GM12873 (cell line): ENCODE measurements around the gene JAKMIP1.

Experiments
- TF ChIP-seq, protein P1 (sequence below): IDR thresholded peaks from 2 replicates; pipeline ENCODE4 v1.5.1; 2012; ENCODE audit warnings: low read depth, mild to moderate bottlenecking, moderate library complexity, low read length, control low read depth; ENCODE audit not compliant: insufficient read depth; ENCODE audit errors: missing control alignments

JAKMIP1 gene

DNA sequence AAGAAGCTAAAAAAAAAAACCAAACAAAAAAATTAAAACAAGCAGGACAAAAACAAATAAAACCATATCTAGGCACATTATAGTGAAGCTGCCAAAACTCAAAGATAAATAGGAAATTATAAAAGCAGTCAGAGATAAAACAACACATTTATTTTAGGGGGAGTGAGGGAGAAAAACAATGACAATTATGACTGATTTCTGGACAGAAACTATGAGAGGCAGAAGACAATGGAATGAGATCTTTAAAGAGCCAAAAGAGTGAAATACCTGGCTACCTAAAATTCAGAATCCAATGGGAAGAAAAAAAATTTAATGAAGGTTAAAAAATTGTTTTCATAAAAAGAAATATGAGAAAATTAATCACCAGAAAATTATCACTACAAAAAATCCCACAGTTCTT lies 215.5 kb downstream of the JAKMIP1 start:
- TF ChIP-seq, protein P1, sequence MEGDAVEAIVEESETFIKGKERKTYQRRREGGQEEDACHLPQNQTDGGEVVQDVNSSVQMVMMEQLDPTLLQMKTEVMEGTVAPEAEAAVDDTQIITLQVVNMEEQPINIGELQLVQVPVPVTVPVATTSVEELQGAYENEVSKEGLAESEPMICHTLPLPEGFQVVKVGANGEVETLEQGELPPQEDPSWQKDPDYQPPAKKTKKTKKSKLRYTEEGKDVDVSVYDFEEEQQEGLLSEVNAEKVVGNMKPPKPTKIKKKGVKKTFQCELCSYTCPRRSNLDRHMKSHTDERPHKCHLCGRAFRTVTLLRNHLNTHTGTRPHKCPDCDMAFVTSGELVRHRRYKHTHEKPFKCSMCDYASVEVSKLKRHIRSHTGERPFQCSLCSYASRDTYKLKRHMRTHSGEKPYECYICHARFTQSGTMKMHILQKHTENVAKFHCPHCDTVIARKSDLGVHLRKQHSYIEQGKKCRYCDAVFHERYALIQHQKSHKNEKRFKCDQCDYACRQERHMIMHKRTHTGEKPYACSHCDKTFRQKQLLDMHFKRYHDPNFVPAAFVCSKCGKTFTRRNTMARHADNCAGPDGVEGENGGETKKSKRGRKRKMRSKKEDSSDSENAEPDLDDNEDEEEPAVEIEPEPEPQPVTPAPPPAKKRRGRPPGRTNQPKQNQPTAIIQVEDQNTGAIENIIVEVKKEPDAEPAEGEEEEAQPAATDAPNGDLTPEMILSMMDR: no peak

DNA sequence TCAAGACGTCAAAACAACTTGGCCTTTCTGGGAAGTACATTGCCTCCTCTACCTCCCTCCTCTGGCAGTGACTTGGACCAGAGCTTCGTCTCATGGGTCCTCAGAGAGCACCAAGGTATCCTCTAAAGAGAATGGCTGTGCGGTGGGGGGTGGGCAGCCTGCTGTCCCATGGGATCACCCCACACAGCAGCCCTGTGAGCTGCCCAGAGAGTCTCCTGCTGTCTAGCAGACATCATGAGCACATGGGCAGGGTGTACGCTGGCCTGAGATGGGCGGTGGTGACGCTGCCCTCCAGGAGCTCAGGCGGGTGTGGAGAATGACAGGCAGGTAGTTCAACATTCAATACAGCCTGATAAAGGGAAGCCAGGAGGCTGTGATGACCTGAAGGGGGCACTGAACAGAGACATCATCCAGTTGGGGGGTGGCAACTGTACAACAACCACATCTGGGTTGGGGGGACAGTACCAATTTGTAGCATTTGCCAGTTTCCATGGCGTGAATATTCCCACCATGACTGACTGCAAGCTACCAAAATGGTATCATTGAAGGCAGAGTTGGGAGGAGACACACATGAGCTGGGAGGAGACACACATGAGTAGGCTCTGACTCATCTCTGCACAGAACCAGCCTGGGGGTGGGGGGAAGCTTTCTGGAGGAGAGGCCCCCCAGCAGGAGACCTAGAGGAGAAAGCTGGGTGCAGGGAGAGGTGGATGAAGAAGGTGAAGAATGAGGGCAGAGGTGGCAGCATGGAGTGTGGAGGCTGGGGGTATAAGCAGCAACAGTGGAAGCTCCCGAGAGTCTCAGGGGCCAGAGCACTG lies 218.0 kb downstream of the JAKMIP1 start:
- TF ChIP-seq, protein P1: no peak

DNA sequence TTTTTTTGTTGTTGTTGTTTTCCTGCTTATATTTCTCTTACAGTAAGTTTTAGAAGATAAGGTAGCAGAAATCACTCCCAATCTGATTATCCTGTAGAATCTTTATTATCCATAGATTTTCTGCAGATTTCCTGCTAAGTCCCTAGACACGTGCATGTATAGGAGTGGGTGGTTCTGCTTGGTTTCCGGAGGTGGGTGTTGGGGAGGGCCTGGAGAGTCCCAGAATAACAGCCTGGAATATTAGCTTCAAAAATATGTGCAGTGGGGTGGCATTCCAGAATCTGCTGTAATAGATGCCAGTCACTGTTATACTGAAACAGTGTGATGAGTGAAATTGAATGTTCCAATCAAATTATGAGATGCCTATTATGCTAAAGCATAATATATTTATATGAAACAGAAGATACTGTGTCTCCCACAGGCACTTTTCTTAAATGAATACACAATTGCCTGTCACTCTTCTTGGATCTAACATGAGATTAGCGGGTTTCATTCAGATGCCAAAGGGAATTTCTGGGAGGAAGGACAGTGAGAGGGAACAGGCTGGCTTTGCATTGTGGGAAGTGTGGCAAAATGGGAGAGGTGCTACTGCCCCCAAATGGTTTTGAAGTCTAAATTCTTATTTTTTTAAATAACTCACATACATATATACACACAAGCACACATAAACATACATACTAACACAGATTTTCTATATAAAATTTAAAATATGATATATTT lies 219.8 kb downstream of the JAKMIP1 start:
- TF ChIP-seq, protein P1: no peak

DNA sequence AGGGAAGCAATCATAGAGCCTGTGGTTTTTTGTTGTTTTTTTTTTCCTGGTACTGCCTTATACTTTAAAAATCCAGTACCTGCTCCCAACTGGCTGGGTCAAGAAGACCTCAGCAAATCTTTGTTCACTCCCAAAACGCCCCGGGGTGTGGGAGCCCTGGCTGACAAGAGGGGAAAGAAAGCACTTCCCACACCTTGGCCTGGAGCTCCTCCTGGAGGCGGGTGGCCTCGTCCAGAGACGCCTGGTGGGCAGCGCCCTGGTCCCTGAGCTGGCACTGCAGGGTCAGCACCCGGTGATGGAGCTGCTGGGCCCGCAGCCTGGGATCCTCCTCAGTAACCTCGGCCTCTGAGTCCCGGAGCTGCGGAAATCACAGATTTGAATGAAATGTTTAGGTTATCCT lies 220.4 kb downstream of the JAKMIP1 start:
- TF ChIP-seq, protein P1: peak; percentile 39

DNA sequence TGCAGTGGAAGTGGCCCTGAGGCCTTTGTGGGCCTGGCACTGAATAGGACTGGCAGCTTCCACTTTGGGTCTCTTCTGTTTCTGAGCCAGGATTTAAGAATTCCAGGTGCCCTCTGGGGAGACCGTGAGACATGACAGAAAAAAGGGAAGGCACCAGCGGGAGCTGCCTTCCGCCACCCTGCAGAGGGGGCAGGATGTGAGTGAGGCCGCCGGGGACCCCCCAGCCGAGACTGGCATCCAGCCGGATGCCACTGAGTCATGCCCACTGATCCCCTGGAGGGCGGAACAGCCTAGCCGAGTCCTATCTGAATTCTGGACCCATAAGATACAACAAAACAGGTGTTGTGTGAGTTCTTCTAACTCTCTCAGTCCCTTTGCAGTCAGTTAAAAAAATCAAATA lies 223.4 kb downstream of the JAKMIP1 start:
- TF ChIP-seq, protein P1: no peak

DNA sequence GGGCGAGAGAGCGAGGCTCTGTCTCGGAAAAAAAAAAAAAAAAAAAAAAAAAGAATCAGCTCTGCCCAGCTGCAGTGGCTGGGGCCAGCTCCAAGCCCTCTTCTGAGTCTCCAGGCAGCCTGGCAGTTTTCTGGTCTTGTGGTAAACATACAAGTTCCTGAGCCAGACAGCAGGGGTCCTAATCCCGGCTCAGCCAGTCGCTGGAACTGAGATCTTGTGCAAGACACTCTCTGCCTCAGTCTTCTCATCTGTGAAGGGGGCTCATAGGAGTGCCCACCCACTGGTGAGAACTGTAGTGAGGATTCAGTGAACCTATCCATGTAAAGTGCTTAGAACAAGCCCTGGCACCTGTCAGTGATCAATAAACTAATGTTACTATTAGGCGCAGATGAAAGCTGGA lies 223.9 kb downstream of the JAKMIP1 start:
- TF ChIP-seq, protein P1: no peak
